ENCODE measurements around the gene DLG2. TPM values are rescaled to one million over a fixed set of nuclear protein-coding genes. Genes with fewer than 3 reads are reported as not detected.

DLG2 gene
- total RNA-seq, 1 experiment from 2014 or later, result 17.5 TPM

- Mint-ChIP-seq H3K27ac (no peak overlapping the region), H3K36me3 (no peaks in the 10 kb centered on the region), H3K4me3 (no peak overlapping the region), H3K27me3 (ENCODE audit: low read depth) (no peaks in the 10 kb centered on the region), H3K4me1 (peaks cover 29% of the 10 kb centered on the region), H3K9me3 (no peaks in the 10 kb centered on the region)
- DNase-seq (ENCODE audit: low spot score) (no peak), ATAC-seq (no peak)
- CTCF ChIA-PET, result no interaction called here
- POLR2A ChIA-PET, result no interaction called here
- TF ChIP-seq KAT7 (CRISPR knock-in tag; IDR thresholded peaks at IDR 0.05; ENCODE audit: borderline replicate concordance), result no peak
- no peak for TF ChIP-seq E2F1 (CRISPR knock-in tag; IDR thresholded peaks at IDR 0.05)
- TF ChIP-seq ZNF416 (CRISPR knock-in tag; IDR thresholded peaks at IDR 0.05), result no peak
- no peak for TF ChIP-seq ZNF138 (CRISPR knock-in tag; conservative IDR thresholded peaks at IDR 0.05)
Measured at GRCh38 chr11:84865257-84865656, 761.9 kb downstream of the DLG2 start.

- no peak overlapping the region for H3K4me3 Mint-ChIP-seq
- no peaks in the 10 kb centered on the region for H3K36me3 Mint-ChIP-seq
- no peaks in the 10 kb centered on the region for H3K27me3 Mint-ChIP-seq (ENCODE audit: low read depth)
- H3K4me1 Mint-ChIP-seq, result peaks cover 31% of the 10 kb centered on the region
- ATAC-seq (no peak), DNase-seq (ENCODE audit: low spot score) (no peak)
- ChIA-PET POLR2A (no interaction called here), CTCF (no interaction called here)
- no peak for TF ChIP-seq TCF7 (CRISPR knock-in tag; IDR thresholded peaks at IDR 0.05; ENCODE audit: low read depth)
- TF ChIP-seq ZNF138 (CRISPR knock-in tag; conservative IDR thresholded peaks at IDR 0.05), result no peak
- TF ChIP-seq GTF2I (CRISPR knock-in tag; conservative IDR thresholded peaks at IDR 0.05), result no peak
- TF ChIP-seq E2F4 (CRISPR knock-in tag; IDR thresholded peaks at IDR 0.05; ENCODE audit: borderline replicate concordance, low read depth), result no peak
- TF ChIP-seq ZNF532 (CRISPR knock-in tag; IDR thresholded peaks at IDR 0.05; ENCODE audit: borderline replicate concordance), result no peak
- TF ChIP-seq USF1 (CRISPR knock-in tag; IDR thresholded peaks at IDR 0.05), result no peak
- TF ChIP-seq ZNF425 (CRISPR knock-in tag; conservative IDR thresholded peaks at IDR 0.05), result no peak
- no peak for TF ChIP-seq ELF4 (CRISPR knock-in tag; IDR thresholded peaks at IDR 0.05; ENCODE audit: low read depth)
- no peak for TF ChIP-seq ZNF396 (CRISPR knock-in tag; IDR thresholded peaks at IDR 0.05; ENCODE audit: borderline replicate concordance)
- TF ChIP-seq SP1 (CRISPR knock-in tag; conservative IDR thresholded peaks at IDR 0.05), result no peak
- TF ChIP-seq OVOL2 (CRISPR knock-in tag; IDR thresholded peaks at IDR 0.05; ENCODE audit: borderline replicate concordance), result no peak
- no peak for TF ChIP-seq GABPB1 (CRISPR knock-in tag; IDR thresholded peaks at IDR 0.05)
- no peak for TF ChIP-seq ZBTB43 (CRISPR knock-in tag; IDR thresholded peaks at IDR 0.05)
- H3K9me3 Mint-ChIP-seq, result no peaks in the 10 kb centered on the region
- no peak overlapping the region for H3K27ac Mint-ChIP-seq
Measured at GRCh38 chr11:84857746-84858145, 769.4 kb downstream of the DLG2 start.

Measured in WTC11 (cell line).